ENCODE data around the gene EFNA2.

Gene EFNA2

DNA sequence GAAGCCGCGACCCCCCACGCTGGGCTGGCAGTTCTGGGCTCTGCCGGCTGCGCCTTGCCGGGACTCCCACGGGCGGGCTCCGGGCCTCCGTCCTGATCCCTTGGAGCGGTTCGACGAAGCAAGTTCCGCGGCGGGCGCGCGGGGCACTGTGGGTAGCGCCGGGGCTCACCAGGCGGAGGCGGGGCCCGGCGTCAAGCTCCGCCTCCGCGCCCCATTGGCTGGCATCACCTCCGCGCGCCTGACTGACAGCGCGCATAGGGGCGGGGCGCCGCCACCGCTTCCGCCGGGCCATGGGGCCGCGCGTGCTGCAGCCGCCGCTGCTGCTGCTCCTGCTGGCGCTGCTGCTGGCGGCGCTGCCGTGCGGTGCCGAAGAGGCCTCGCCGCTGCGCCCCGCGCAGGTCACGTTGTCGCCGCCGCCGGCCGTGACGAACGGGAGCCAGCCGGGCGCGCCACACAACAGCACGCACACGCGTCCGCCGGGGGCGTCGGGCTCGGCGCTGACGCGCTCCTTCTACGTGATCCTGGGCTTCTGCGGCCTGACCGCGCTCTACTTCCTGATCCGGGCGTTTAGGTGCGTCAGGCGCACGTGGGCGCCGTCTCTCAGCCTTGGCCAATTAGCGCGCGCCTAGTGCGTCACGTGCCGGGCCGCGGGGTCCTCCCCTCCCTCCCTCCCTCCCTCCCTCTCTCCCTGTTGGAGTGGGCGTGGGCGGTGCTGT is 10.3 kb upstream of the EFNA2 start, which contains the start of gene FAM174C:
FAM174C (plus strand) TSS at position 271 of the 716 bp plus-strand sequence; CDS start at position 291, 20 bp downstream.
- Histone ChIP-seq H3K36me3 (ENCODE audit: insufficient read depth, low read length) (peaks cover 64% of the 10 kb centered on the region), H3K27me3 (ENCODE audit: insufficient read depth, low read length) (no peaks in the 10 kb centered on the region), H3K9ac (ENCODE audit: low read depth, low read length) (peak within 1 kb of the TSS; percentile 100), H3K9me3 (ENCODE audit: insufficient read depth, low read depth, low read length) (no peaks in the 10 kb centered on the region), H3K4me1 (ENCODE audit: insufficient read depth, low read length) (peaks cover 13% of the 10 kb centered on the region), H3K27ac (ENCODE audit: low read depth, low read length) (peak within 1 kb of the TSS; percentile 100), H3K4me3 (ENCODE audit: low read length) (peak within 1 kb of the TSS; percentile 90)
- under 1% methylated on average over 96 of the region's 98 CpGs for WGBS

- H3K36me3 ChIP-seq (ENCODE audit: insufficient read depth, low read length), result peaks cover 57% of the 10 kb centered on the region
- peak overlapping the region; percentile 90 for H3K4me3 ChIP-seq (ENCODE audit: low read length)
- H3K9ac ChIP-seq (ENCODE audit: low read depth, low read length), result peak overlapping the region; percentile 91
- peak overlapping the region; percentile 88 for H3K27ac ChIP-seq (ENCODE audit: low read depth, low read length)
- 15% methylated on average over 43 of the region's 43 CpGs for WGBS
- H3K4me1 ChIP-seq (ENCODE audit: insufficient read depth, low read length), result peaks cover 7% of the 10 kb centered on the region
- no peaks in the 10 kb centered on the region for H3K27me3 ChIP-seq (ENCODE audit: insufficient read depth, low read length)
- H3K9me3 ChIP-seq (ENCODE audit: insufficient read depth, low read depth, low read length), result no peaks in the 10 kb centered on the region
Observed at GRCh38 chr19:1275976-1276627, 9.6 kb upstream of the EFNA2 start.

DNA sequence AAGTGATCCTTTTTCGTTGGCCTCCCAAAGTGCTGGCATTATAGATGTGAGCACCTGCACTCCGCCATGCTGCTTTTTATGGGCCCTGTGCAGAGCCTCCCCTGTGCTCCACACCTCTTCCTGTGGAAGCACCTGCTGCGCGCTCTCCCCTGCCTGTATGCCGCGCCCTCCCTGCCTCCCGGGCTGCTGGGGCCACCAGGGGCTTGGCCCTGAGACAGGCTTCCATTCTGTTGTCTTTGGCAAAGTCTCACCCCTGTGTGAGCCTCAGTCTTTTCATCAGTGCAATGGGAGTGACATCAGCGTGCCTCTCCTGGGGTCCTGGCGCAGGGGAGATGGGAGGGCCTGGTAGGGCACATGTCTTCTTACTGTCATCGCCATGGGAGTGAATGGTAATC is 9.0 kb upstream of the EFNA2 start:
- peaks cover 6% of the 10 kb centered on the region for H3K4me1 ChIP-seq (ENCODE audit: insufficient read depth, low read length)
- H3K9me3 ChIP-seq (ENCODE audit: insufficient read depth, low read depth, low read length), result no peaks in the 10 kb centered on the region
- peak overlapping the region; percentile 91; the same call in 1 of the 2 replicates for H3K9ac ChIP-seq (ENCODE audit: low read depth, low read length)
- 90% methylated on average over 10 of the region's 10 CpGs for WGBS
- no peaks in the 10 kb centered on the region for H3K27me3 ChIP-seq (ENCODE audit: insufficient read depth, low read length)
- H3K36me3 ChIP-seq (ENCODE audit: insufficient read depth, low read length), result peaks cover 52% of the 10 kb centered on the region
- no peak overlapping the region for H3K27ac ChIP-seq (ENCODE audit: low read depth, low read length)
- peak overlapping the region; percentile 90 for H3K4me3 ChIP-seq (ENCODE audit: low read length)

DNA sequence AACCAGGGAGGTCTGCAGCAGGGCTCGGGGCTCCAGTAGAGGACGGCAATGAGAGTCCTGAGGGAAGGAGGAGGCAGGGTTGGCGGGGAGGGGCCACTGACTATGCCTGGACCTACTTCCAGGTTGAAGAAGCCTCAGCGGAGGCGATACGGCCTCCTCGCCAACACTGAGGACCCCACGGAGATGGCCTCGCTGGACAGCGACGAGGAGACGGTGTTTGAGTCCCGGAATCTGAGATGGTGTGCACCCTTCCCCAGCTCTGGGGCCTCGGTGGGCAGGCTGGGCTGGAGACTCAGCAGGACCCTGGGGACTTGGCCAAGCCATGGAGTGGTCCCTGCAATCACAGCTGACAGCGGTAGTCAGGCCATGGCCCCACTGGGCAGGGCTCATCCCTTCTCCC is 8.6 kb upstream of the EFNA2 start:
- H3K9ac ChIP-seq (ENCODE audit: low read depth, low read length), result no peak overlapping the region
- H3K4me3 ChIP-seq (ENCODE audit: low read length), result no peak overlapping the region
- WGBS, result 95% methylated on average over 15 of the region's 15 CpGs

GRCh38 chr19:1278074-1278473 is 7.6 kb upstream of the EFNA2 start:
- H3K9me3 ChIP-seq (ENCODE audit: insufficient read depth, low read depth, low read length), result no peaks in the 10 kb centered on the region
- peaks cover 6% of the 10 kb centered on the region for H3K4me1 ChIP-seq (ENCODE audit: insufficient read depth, low read length)
- H3K27me3 ChIP-seq (ENCODE audit: insufficient read depth, low read length), result no peaks in the 10 kb centered on the region
- 92% methylated on average over 12 of the region's 12 CpGs for WGBS
- H3K4me3 ChIP-seq (ENCODE audit: low read length), result no peak overlapping the region
- peaks cover 38% of the 10 kb centered on the region for H3K36me3 ChIP-seq (ENCODE audit: insufficient read depth, low read length)
- H3K27ac ChIP-seq (ENCODE audit: low read depth, low read length), result no peak overlapping the region
- H3K9ac ChIP-seq (ENCODE audit: low read depth, low read length), result no peak overlapping the region

More for the DNA sequence above, 8.6 kb upstream of the EFNA2 start:
- Histone ChIP-seq H3K36me3 (ENCODE audit: insufficient read depth, low read length) (peaks cover 48% of the 10 kb centered on the region), H3K4me1 (ENCODE audit: insufficient read depth, low read length) (peaks cover 6% of the 10 kb centered on the region), H3K27me3 (ENCODE audit: insufficient read depth, low read length) (no peaks in the 10 kb centered on the region), H3K27ac (ENCODE audit: low read depth, low read length) (no peak overlapping the region), H3K9me3 (ENCODE audit: insufficient read depth, low read depth, low read length) (no peaks in the 10 kb centered on the region)

DNA sequence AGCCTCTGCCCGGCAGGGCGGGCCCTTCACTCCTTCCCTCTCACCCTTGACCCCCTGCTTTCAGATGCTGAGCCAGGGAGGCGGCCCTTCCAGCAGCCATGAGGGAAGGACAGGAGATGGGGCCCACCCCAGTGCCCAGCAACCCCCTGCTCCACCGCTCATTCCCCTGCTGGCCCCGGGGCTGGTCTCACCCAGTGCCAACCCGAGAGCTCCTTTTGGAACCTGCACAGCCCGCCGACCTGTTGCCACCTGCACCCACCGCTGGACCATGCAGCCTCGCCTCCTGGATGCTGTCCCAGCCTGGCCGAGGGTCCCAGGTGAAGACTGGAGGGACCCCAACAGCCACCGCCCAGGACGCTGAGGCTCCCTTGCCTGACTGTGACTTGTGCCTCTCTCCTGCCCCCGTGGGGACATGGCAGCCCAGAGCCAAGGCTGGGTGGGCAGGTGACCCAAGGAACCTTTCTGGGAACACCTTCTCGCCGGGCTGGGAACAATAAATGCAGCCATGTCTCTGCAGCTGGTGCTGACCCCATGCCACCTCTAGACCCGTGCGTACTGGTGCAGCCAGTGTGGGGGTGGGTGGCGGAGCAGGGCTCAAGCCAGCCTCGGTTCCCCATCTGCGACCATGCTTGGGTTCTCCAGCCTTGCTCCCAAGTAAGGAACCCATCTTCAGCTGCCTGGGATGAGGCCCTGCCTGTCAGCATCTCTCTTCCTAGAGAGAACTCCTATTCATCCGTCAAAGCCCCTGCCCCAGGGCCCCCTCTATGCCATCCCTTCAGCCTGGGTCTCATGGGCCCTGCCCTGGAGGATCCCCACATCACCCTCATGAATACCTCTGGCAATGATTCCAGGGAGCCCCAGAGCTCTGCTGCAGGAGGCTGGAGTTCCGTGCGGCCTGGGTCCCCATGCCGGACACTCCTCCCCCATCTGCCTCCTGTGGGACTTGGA is 6.7 kb upstream of the EFNA2 start:
- Histone ChIP-seq H3K9me3 (ENCODE audit: insufficient read depth, low read depth, low read length) (no peaks in the 10 kb centered on the region), H3K4me1 (ENCODE audit: insufficient read depth, low read length) (peaks cover 3% of the 10 kb centered on the region; the same call in 1 of the 2 replicates), H3K27ac (ENCODE audit: low read depth, low read length) (no peak overlapping the region), H3K36me3 (ENCODE audit: insufficient read depth, low read length) (peaks cover 29% of the 10 kb centered on the region), H3K9ac (ENCODE audit: low read depth, low read length) (no peak overlapping the region), H3K27me3 (ENCODE audit: insufficient read depth, low read length) (peaks cover under 1% of the 10 kb centered on the region; the same call in 1 of the 2 replicates), H3K4me3 (ENCODE audit: low read length) (no peak overlapping the region)
- WGBS, result 94% methylated on average over 25 of the region's 25 CpGs

- H3K27me3 ChIP-seq (ENCODE audit: insufficient read depth, low read length), result peaks cover 9% of the 10 kb centered on the region
- H3K4me3 ChIP-seq (ENCODE audit: low read length), result no peak overlapping the region
- H3K36me3 ChIP-seq (ENCODE audit: insufficient read depth, low read length), result peaks cover 20% of the 10 kb centered on the region; the same call in 1 of the 2 replicates
- no peaks in the 10 kb centered on the region for H3K9me3 ChIP-seq (ENCODE audit: insufficient read depth, low read depth, low read length)
- 49% methylated on average over 10 of the region's 10 CpGs for WGBS
- H3K27ac ChIP-seq (ENCODE audit: low read depth, low read length), result no peak overlapping the region
- peaks cover 3% of the 10 kb centered on the region; the same call in 1 of the 2 replicates for H3K4me1 ChIP-seq (ENCODE audit: insufficient read depth, low read length)
- H3K9ac ChIP-seq (ENCODE audit: low read depth, low read length), result no peak overlapping the region
Observed at GRCh38 chr19:1279782-1280341, 5.8 kb upstream of the EFNA2 start.

GRCh38 chr19:1280636-1281568 is 4.8 kb upstream of the EFNA2 start:
- Histone ChIP-seq H3K9ac (ENCODE audit: low read depth, low read length) (no peak overlapping the region), H3K36me3 (ENCODE audit: insufficient read depth, low read length) (peaks cover 17% of the 10 kb centered on the region; the same call in 1 of the 2 replicates)
- WGBS, result 94% methylated on average over 53 of the region's 53 CpGs

GRCh38 chr19:1281569-1282287 is 3.9 kb upstream of the EFNA2 start:
- WGBS, result 82% methylated on average over 15 of the region's 15 CpGs
- Histone ChIP-seq H3K4me1 (ENCODE audit: insufficient read depth, low read length) (no peaks in the 10 kb centered on the region), H3K27me3 (ENCODE audit: insufficient read depth, low read length) (peaks cover 20% of the 10 kb centered on the region), H3K4me3 (ENCODE audit: low read length) (no peak overlapping the region), H3K27ac (ENCODE audit: low read depth, low read length) (no peak overlapping the region), H3K9me3 (ENCODE audit: insufficient read depth, low read depth, low read length) (no peaks in the 10 kb centered on the region), H3K36me3 (ENCODE audit: insufficient read depth, low read length) (peaks cover 17% of the 10 kb centered on the region; the same call in 1 of the 2 replicates), H3K9ac (ENCODE audit: low read depth, low read length) (no peak overlapping the region)

More at GRCh38 chr19:1280636-1281568, 4.8 kb upstream of the EFNA2 start:
- Histone ChIP-seq H3K4me3 (ENCODE audit: low read length) (no peak overlapping the region), H3K4me1 (ENCODE audit: insufficient read depth, low read length) (peaks cover 3% of the 10 kb centered on the region; the same call in 1 of the 2 replicates), H3K27me3 (ENCODE audit: insufficient read depth, low read length) (peaks cover 16% of the 10 kb centered on the region), H3K9me3 (ENCODE audit: insufficient read depth, low read depth, low read length) (no peaks in the 10 kb centered on the region), H3K27ac (ENCODE audit: low read depth, low read length) (no peak overlapping the region)

Measured in HUES64 (cell line).